H9 (cell line): Measurements from ENCODE around the gene NRN1. TPM values are rescaled to one million over a fixed set of nuclear protein-coding genes. Genes with fewer than 3 reads are reported as not detected.

Experiments
- DNase-seq: peaks from one replicate; pipeline ENCODE4 v3.0.0-alpha.2; 2017
- H2AFZ ChIP-seq: one replicate; pipeline ENCODE4 v1.6.1; 2013; ENCODE audit warnings: mild to moderate bottlenecking, low read length, control low read depth, moderate library complexity
- H2AK5ac ChIP-seq: 2 replicates; pipeline ENCODE4 v1.6.1; 2013; ENCODE audit warnings: low read length, control low read depth, mixed read lengths; ENCODE audit not compliant: insufficient read length
- H2BK120ac ChIP-seq: one replicate; pipeline ENCODE4 v1.6.1; 2013; ENCODE audit warnings: low read depth, mild to moderate bottlenecking, low read length, control low read depth, inconsistent platforms; ENCODE audit not compliant: poor library complexity, severe bottlenecking
- H2BK12ac ChIP-seq: 2 replicates; pipeline ENCODE4 v1.6.1; 2013; ENCODE audit warnings: low read length, control low read depth, mixed read lengths, low read depth; ENCODE audit not compliant: insufficient read length
- H2BK15ac ChIP-seq: 2 replicates; pipeline ENCODE4 v1.6.1; 2013; ENCODE audit warnings: low read depth, low read length, control low read depth
- H2BK20ac ChIP-seq: one replicate; pipeline ENCODE4 v1.6.1; 2013; ENCODE audit warnings: low read depth, mild to moderate bottlenecking, low read length, control low read depth, inconsistent platforms; ENCODE audit not compliant: poor library complexity, severe bottlenecking
- H2BK5ac ChIP-seq: 2 replicates; pipeline ENCODE4 v1.6.1; 2013; ENCODE audit warnings: low read length, control low read depth, mixed read lengths; ENCODE audit not compliant: insufficient read length
- H3K14ac ChIP-seq: 2 replicates; pipeline ENCODE4 v1.6.1; 2013; ENCODE audit warnings: low read length, control low read depth; ENCODE audit not compliant: insufficient read depth
- H3K18ac ChIP-seq: 2 replicates; pipeline ENCODE4 v1.6.1; 2013; ENCODE audit warnings: low read depth, mild to moderate bottlenecking, mixed read lengths, low read length, control low read depth; ENCODE audit not compliant: insufficient read length
- H3K23ac ChIP-seq: 2 replicates; pipeline ENCODE4 v1.6.1; 2013; ENCODE audit warnings: low read length, control low read depth, mixed read lengths, low read depth; ENCODE audit not compliant: insufficient read length
- H3K23me2 ChIP-seq: 2 replicates; pipeline ENCODE4 v1.6.1; 2013; ENCODE audit warnings: low read depth, mild to moderate bottlenecking, mixed read lengths, low read length, control low read depth; ENCODE audit not compliant: insufficient read length, poor library complexity, severe bottlenecking
- H3K27ac ChIP-seq: 2 replicates; pipeline ENCODE4 v1.5.1; 2013; ENCODE audit warnings: low read length, control low read depth, mixed read lengths, low read depth; ENCODE audit not compliant: insufficient read length
- H3K27me3 ChIP-seq: 2 replicates; pipeline ENCODE4 v1.6.1; 2013; ENCODE audit warnings: low read length, control low read depth, inconsistent platforms; ENCODE audit not compliant: insufficient read depth
- H3K4ac ChIP-seq: 2 replicates; pipeline ENCODE4 v1.6.1; 2013; ENCODE audit warnings: low read depth, mild to moderate bottlenecking, control low read depth, inconsistent platforms, low read length, moderate library complexity
- H3K4me1 ChIP-seq: 2 replicates; pipeline ENCODE4 v1.6.1; 2013; ENCODE audit warnings: low read length, control low read depth, inconsistent platforms; ENCODE audit not compliant: insufficient read depth
- H3K4me2 ChIP-seq: 2 replicates; pipeline ENCODE4 v1.6.1; 2013; ENCODE audit warnings: low read length, control low read depth, mixed read lengths; ENCODE audit not compliant: insufficient read length, insufficient read depth
- H3K56ac ChIP-seq: 2 replicates; pipeline ENCODE4 v1.6.1; 2013; ENCODE audit warnings: low read depth, mild to moderate bottlenecking, mixed read lengths, low read length, control low read depth; ENCODE audit not compliant: insufficient read length
- H3K79me1 ChIP-seq: 2 replicates; pipeline ENCODE4 v1.6.1; 2013; ENCODE audit warnings: low read depth, mild to moderate bottlenecking, moderate library complexity, low read length, control low read depth, inconsistent platforms; ENCODE audit not compliant: insufficient read depth, poor library complexity, severe bottlenecking
- H3K79me2 ChIP-seq: 2 replicates; pipeline ENCODE4 v1.6.1; 2013; ENCODE audit warnings: low read length, control low read depth, inconsistent platforms; ENCODE audit not compliant: insufficient read depth
- H3K9ac ChIP-seq: 2 replicates; pipeline ENCODE4 v1.6.1; 2013; ENCODE audit warnings: low read length, control low read depth, mixed read lengths; ENCODE audit not compliant: insufficient read length; ENCODE audit errors: extremely low read depth
- H3K9me3 ChIP-seq: one replicate; pipeline ENCODE4 v1.6.1; 2013; ENCODE audit warnings: low read depth, low read length, inconsistent platforms; ENCODE audit not compliant: control insufficient read depth
- H3T11ph ChIP-seq: one replicate; pipeline ENCODE4 v1.6.1; 2013; ENCODE audit warnings: mild to moderate bottlenecking, low read length, control low read depth, inconsistent platforms
- H4K20me1 ChIP-seq: one replicate; pipeline ENCODE4 v1.6.1; 2013; ENCODE audit not compliant: control insufficient read depth, insufficient read length, insufficient read depth
- H4K5ac ChIP-seq: 2 replicates; pipeline ENCODE4 v1.6.1; 2013; ENCODE audit warnings: low read depth, mild to moderate bottlenecking, mixed read lengths, low read length, control low read depth; ENCODE audit not compliant: insufficient read length
- H4K8ac ChIP-seq: replicated peaks from 2 replicates; pipeline ENCODE4 v1.6.1; 2013; ENCODE audit warnings: low read length, control low read depth, mixed read lengths, low read depth; ENCODE audit not compliant: insufficient read length
- H4K91ac ChIP-seq: 2 replicates; pipeline ENCODE4 v1.6.1; 2013; ENCODE audit warnings: low read depth, mild to moderate bottlenecking, moderate library complexity, mixed read lengths, low read length, control low read depth; ENCODE audit not compliant: insufficient read length
- H3K27ac Mint-ChIP-seq, 3 experiments: 2 replicates in 2 of 3; 3 replicates in 1 of 3; pipeline ENCODE4 v1.8.0; 2020 to 2021; ENCODE audit warnings: mixed read lengths in 3 of 3, mild to moderate bottlenecking in 1 of 3, moderate library complexity in 1 of 3
- H3K27me3 Mint-ChIP-seq: 2 replicates; pipeline ENCODE4 v1.8.0; 2021; ENCODE audit warnings: low read depth, mild to moderate bottlenecking, moderate library complexity, mixed read lengths
- H3K36me3 Mint-ChIP-seq, 3 experiments: 2 replicates in 2 of 3; 3 replicates in 1 of 3; pipeline ENCODE4 v1.8.0; 2020 to 2021; ENCODE audit warnings: low read depth in 3 of 3, mixed read lengths in 3 of 3; ENCODE audit not compliant: insufficient read depth in 1 of 3
- H3K4me1 Mint-ChIP-seq, 2 experiments: 2 replicates each; pipeline ENCODE4 v1.8.0; 2020; ENCODE audit warnings: mixed read lengths in 2 of 2
- H3K4me3 Mint-ChIP-seq, 2 experiments: 2 replicates in 1 of 2; 3 replicates in 1 of 2; pipeline ENCODE4 v1.8.0; 2020 to 2021; ENCODE audit warnings: mild to moderate bottlenecking in 2 of 2, mixed read lengths in 2 of 2, moderate library complexity in 1 of 2
- H3K9me3 Mint-ChIP-seq, 2 experiments: 2 replicates in 1 of 2; 3 replicates in 1 of 2; pipeline ENCODE4 v1.8.0; 2020; ENCODE audit warnings: mild to moderate bottlenecking in 2 of 2, mixed read lengths in 2 of 2, moderate library complexity in 1 of 2
- WGBS: extraction: QIAGEN DNeasy Blood & Tissue Kit; methylation state at CpG from one replicate; pipeline ENCODE4 v1.1.7; 2013; ENCODE audit warnings: missing lambda C conversion rate, low lambda C conversion rate, mixed read lengths; ENCODE audit not compliant: insufficient read length; ENCODE audit errors: extremely low coverage; 5-methylcytosine and 5-hydroxymethylcytosine counted together
- total RNA-seq: library from RNA; stranded (reverse); gene quantifications from 2 replicates; pipeline ENCODE4 v1.2.1, GENCODE V29; 2021
- TF ChIP-seq, protein P1 (sequence below): fragments of 200-600 bp; sonication (generic); conservative IDR thresholded peaks from 3 replicates; pipeline ENCODE4 v1.8.0; 2021; ENCODE audit warnings: antibody characterized with exemption, mild to moderate bottlenecking

The NRN1 gene
- total RNA-seq, 1 experiment from 2014 or later = not detected

DNA sequence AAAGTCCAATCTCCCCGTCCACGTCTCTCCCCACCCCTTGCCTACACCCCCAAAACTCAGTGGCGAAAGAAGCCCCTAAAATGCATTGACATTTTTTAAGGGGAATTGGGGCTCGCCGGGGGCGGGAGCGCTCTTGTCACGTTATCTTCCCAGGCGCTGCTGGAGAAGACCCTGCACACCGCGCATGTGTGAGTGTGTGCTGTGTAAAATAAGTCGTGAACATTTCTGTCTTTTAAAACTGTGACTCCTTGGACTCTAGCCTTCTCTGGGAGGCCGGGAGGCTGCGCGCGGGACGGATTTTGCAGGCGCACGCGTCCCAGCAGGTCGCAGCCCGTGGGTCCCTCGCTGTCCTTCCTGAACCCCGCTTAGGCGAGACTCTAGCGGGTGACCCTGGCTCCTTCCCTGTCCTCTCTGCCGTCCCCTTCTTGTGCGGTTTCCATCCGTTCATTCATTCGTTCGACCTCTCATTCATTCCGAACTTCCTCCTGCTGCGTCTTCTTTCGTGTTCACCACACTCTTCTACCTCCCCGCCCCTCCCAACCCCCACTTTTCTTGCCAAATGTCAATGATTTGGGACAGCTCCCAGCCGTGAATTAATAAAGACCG is 2.2 kb downstream of the NRN1 start:
- no peaks in the 10 kb centered on the region for H4K20me1 ChIP-seq
- H3K4me1 ChIP-seq = peaks cover 7% of the 10 kb centered on the region
- H3K27ac ChIP-seq = no peak overlapping the region
- H2AK5ac ChIP-seq = no peak overlapping the region
- no peak overlapping the region for H2AFZ ChIP-seq
- H2BK20ac ChIP-seq = no peak overlapping the region
- no peak overlapping the region for H3K27ac Mint-ChIP-seq
- H4K8ac ChIP-seq = no peak overlapping the region
- H3K4me2 ChIP-seq = peak overlapping the region; percentile 89
- peaks cover 41% of the 10 kb centered on the region for H3K23me2 ChIP-seq
- H3K79me2 ChIP-seq = no peaks in the 10 kb centered on the region
- TF ChIP-seq, protein P1, sequence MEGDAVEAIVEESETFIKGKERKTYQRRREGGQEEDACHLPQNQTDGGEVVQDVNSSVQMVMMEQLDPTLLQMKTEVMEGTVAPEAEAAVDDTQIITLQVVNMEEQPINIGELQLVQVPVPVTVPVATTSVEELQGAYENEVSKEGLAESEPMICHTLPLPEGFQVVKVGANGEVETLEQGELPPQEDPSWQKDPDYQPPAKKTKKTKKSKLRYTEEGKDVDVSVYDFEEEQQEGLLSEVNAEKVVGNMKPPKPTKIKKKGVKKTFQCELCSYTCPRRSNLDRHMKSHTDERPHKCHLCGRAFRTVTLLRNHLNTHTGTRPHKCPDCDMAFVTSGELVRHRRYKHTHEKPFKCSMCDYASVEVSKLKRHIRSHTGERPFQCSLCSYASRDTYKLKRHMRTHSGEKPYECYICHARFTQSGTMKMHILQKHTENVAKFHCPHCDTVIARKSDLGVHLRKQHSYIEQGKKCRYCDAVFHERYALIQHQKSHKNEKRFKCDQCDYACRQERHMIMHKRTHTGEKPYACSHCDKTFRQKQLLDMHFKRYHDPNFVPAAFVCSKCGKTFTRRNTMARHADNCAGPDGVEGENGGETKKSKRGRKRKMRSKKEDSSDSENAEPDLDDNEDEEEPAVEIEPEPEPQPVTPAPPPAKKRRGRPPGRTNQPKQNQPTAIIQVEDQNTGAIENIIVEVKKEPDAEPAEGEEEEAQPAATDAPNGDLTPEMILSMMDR = no peak
- no peak overlapping the region for H3K9ac ChIP-seq
- H3K56ac ChIP-seq = no peak overlapping the region
- peaks cover 95% of the 10 kb centered on the region for H3K27me3 Mint-ChIP-seq
- no peak overlapping the region for H3K18ac ChIP-seq
- no peaks in the 10 kb centered on the region for H3K79me1 ChIP-seq
- no peaks in the 10 kb centered on the region; a peak in 1 of 7 replicates for H3K36me3 Mint-ChIP-seq
- H3K4ac ChIP-seq = no peak overlapping the region
- H3K4me1 Mint-ChIP-seq = peaks cover 62 to 74% of the 10 kb centered on the region in 2 experiments
- no peak overlapping the region for H3T11ph ChIP-seq
- no peak overlapping the region for H2BK12ac ChIP-seq
- peak overlapping the region; percentile 52 to 87 for H3K4me3 Mint-ChIP-seq
- no peak overlapping the region for H3K23ac ChIP-seq
- H2BK15ac ChIP-seq = no peak overlapping the region
- H3K9me3 ChIP-seq = no peaks in the 10 kb centered on the region
- H4K91ac ChIP-seq = no peak overlapping the region
- H2BK120ac ChIP-seq = no peak overlapping the region
- no CpG with 5 or more reads among the region's 37 CpGs for WGBS
- no peak overlapping the region for H3K14ac ChIP-seq
- H3K9me3 Mint-ChIP-seq = peaks cover 0 to 13% of the 10 kb centered on the region in 2 experiments; a peak in 2 of 5 replicates
- no peak overlapping the region for H4K5ac ChIP-seq
- H2BK5ac ChIP-seq = no peak overlapping the region
- DNase-seq = peak; percentile 42
- peaks cover 77% of the 10 kb centered on the region for H3K27me3 ChIP-seq
